ENCODE results near the gene RNF150. TPM values are rescaled to one million over a fixed set of nuclear protein-coding genes. Genes with fewer than 3 reads are reported as not detected.

RNF150 gene
- total and polyA plus RNA-seq, 8 donors: 0.31 to 88.1 (median 8.3) TPM

DNA sequence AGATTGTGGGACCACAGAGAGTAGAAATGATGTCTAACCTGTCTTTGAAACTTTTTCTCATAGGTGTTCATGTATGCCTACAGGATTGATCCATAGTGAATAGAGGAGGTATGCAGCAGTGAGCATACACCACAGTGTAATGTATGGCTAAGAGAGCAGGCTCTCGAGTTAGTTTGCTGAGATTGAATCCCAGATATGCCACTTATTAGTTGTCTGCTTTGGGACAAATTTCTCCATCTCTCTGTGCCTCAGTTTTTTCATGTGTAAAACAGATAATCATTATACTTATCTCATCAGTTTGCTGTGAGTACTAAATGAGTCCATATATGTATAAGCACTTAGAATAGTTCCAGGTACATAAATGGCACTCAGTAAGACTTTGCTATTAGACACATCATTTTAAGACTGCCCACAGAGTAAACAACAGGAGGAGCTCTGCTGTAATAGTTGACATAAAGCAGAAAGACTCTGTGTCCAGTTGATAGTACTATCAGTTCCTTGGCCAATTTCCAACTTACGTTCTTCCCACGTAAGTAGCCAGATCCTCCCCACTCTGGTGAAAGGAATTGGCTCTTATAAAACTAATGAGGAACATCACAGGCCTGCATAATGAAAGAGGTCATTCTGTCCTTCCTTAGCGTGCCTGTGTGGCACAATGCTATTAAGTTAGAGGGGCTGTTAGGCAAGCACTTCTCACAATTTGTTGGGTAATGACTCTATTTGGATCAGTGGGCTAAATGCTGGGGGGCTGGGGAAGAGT, 20.7 kb upstream of the RNF150 start:
- H3K36me3 ChIP-seq: no peaks in the 10 kb centered on the region
- intact Hi-C loops (cut with DNase I; ENCODE audit: low total_unique reads): no loop called here
- DNase-seq: peak in 1 of 2 donors; percentile 63
- no peak overlapping the region for H3K4me3 ChIP-seq
- 43 to 46% (median 44%) methylated on average over 4 of the region's 4 CpGs for WGBS, 5 donors
- H3K4me1 ChIP-seq: peaks cover 0 to 10% (median 0%) of the 10 kb centered on the region in 4 donors
- TF ChIP-seq EP300 (IDR thresholded peaks at IDR 0.05) (peak; percentile 67), CTCF (IDR thresholded peaks at IDR 0.05) (no peak), POLR2AphosphoS5 (IDR thresholded peaks at IDR 0.05) (peak in 1 of 3 donors; percentile 26)
- H3K27ac ChIP-seq: no peak overlapping the region
- no peaks in the 10 kb centered on the region for H3K9me3 ChIP-seq
- no peaks in the 10 kb centered on the region for H3K27me3 ChIP-seq

GRCh38 chr4:141144207-141144606, 10.9 kb upstream of the RNF150 start:
- Histone ChIP-seq H3K27ac (no peak overlapping the region), H3K4me3 (no peak overlapping the region), H3K4me1 (no peaks in the 10 kb centered on the region), H3K27me3 (no peaks in the 10 kb centered on the region), H3K9me3 (no peaks in the 10 kb centered on the region), H3K36me3 (no peaks in the 10 kb centered on the region)
- intact Hi-C loops (cut with DNase I; ENCODE audit: low total_unique reads): no loop called here
- no peak for DNase-seq
- WGBS, 5 donors: 23 to 62% (median 50%) methylated on average over 2 of the region's 2 CpGs
- TF ChIP-seq POLR2A (IDR thresholded peaks at IDR 0.05) (no peak), EP300 (IDR thresholded peaks at IDR 0.05) (no peak), CTCF (IDR thresholded peaks at IDR 0.05) (no peak), POLR2AphosphoS5 (IDR thresholded peaks at IDR 0.05) (no peak)

- Histone ChIP-seq H3K27me3 (no peaks in the 10 kb centered on the region), H3K27ac (no peak overlapping the region), H3K36me3 (no peaks in the 10 kb centered on the region), H3K9me3 (no peaks in the 10 kb centered on the region), H3K4me1 (no peaks in the 10 kb centered on the region), H3K4me3 (no peak overlapping the region)
- WGBS, 5 donors: 58 to 78% (median 67%) methylated on average over 7 of the region's 7 CpGs
- DNase-seq: no peak
- no peak for TF ChIP-seq POLR2AphosphoS5 (IDR thresholded peaks at IDR 0.05)
- no peak for TF ChIP-seq CTCF (IDR thresholded peaks at IDR 0.05)
- no peak for TF ChIP-seq POLR2A (IDR thresholded peaks at IDR 0.05)
- no peak for TF ChIP-seq EP300 (IDR thresholded peaks at IDR 0.05)
- intact Hi-C loops (cut with DNase I; ENCODE audit: low total_unique reads): no loop called here
These were observed 9.2 kb upstream of the RNF150 start for GRCh38 chr4:141142423-141142822.

DNA sequence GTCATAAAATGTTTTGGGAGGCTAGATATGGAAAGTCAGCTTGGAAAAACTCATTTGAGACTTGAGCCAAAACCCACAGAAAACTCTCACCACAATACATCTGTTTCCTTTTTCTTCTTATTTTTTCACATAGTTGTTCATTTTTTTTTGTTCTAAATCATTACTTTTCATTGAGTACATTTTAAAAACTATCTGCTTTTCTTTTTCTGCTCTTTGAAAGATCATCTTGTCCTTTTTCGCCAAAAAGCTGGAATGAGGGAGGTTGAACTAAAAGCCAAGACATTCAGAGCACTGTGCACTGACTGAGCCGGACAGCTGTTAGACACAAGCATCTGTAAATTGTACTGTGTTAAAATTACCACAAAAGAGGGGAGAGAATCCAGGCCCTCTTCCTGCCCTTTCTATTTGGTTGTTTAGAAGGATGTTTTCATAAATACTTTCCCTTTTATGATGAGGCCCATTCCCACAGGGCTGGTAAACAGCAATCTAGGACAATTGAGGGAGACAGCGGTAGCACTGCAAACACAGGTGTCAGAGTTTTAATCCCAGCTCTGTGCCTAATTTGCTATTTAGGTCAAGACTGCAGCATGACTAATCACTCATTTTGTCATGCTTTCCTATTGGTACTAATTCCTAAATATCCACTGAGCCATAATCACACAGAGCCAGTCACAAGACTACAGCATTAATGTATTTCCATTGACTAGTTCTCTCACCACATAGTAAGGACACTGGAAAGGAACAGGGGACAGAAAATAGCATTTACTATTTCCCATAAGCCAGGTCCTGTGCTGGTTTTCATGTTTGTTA, 7.3 kb upstream of the RNF150 start:
- H3K4me1 ChIP-seq: no peaks in the 10 kb centered on the region
- 66 to 89% (median 73%) methylated on average over 3 of the region's 3 CpGs for WGBS, 5 donors
- peaks cover 0 to 5% (median 0%) of the 10 kb centered on the region in 3 donors for H3K27me3 ChIP-seq
- no peak overlapping the region for H3K4me3 ChIP-seq
- H3K36me3 ChIP-seq: no peaks in the 10 kb centered on the region
- intact Hi-C loops (cut with DNase I; ENCODE audit: low total_unique reads): no loop called here
- peak in 1 of 2 donors; percentile 55 for DNase-seq
- H3K9me3 ChIP-seq: no peaks in the 10 kb centered on the region
- no peak for TF ChIP-seq POLR2AphosphoS5 (IDR thresholded peaks at IDR 0.05)
- no peak for TF ChIP-seq CTCF (IDR thresholded peaks at IDR 0.05)
- no peak for TF ChIP-seq POLR2A (IDR thresholded peaks at IDR 0.05)
- TF ChIP-seq EP300 (IDR thresholded peaks at IDR 0.05): no peak
- H3K27ac ChIP-seq: no peak overlapping the region

Measured in stomach (tissue), 9 donors.